Measurements from ENCODE around the gene SMDT1. TPM values are rescaled to one million over a fixed set of nuclear protein-coding genes. Genes with fewer than 3 reads are reported as not detected.

Gene SMDT1
- 3.2 and 8.3 TPM in 2 replicates for total RNA-seq

DNA sequence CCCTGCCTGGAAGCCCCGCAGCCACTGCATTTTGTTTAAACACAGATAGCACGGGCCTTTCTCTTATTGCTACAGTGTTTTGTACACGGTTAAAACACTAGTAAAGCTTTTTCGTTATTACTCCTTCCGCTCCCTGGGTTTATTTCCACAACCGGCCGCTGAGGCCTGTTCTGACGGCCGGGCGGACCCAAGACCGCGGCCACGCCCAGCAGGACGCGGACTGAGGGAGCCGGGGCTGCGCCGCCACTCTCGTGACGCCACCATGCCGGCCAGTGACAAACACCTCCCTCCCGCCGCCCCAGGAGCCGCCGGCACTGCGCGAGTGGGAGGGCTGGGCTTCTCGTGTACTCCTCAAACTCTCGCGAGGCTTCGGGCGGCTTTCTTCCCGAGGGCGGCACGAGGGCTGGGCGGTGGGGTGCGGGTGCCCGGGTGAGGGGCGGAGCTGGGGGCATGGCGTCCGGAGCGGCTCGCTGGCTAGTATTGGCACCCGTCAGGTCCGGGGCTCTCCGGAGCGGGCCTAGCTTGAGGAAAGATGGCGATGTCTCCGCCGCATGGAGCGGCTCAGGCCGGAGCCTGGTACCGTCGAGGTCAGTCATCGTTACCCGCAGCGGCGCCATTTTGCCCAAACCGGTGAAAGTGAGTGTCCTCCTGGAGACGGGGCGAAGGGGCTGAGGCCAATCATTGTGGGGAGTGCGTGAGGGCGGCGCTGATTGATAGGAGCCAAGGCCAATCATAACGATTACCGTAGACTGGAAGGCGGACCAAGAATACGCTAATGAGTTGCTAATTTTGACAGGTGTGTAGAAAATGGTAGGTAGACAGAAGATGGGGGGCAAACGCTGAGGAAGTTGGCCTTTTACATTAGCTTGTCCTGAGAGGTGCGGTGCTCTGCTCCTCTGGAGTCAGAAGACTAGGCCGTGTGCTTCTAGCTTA lies at the start of gene SMDT1:
Gene SMDT1 (plus strand): TSS at position 382 of the 933 bp plus-strand sequence. CDS start 69 bp downstream, at position 451.

GRCh38 chr22:42070517-42071422 lies 8.7 kb upstream of the SMDT1 start, which contains the start of gene NAGA:
Gene NAGA, minus strand, starts transcription at chr22:42070812. Its CDS starts 515 bp downstream, at chr22:42070297.

GRCh38 chr22:42074132-42074811 lies 5.2 kb upstream of the SMDT1 start, which contains the start of gene PHETA2:
Gene PHETA2, plus strand, starts transcription at chr22:42074248. Its CDS starts 3,046 bp downstream, at chr22:42077294.

GRCh38 chr22:42090596-42091454 lies 11.3 kb downstream of the SMDT1 start, which contains the start of gene NDUFA6:
Gene NDUFA6, minus strand, starts transcription at chr22:42090772. Its CDS starts 28 bp downstream, at chr22:42090744.

GRCh38 chr22:42130639-42131431 lies 51.3 kb downstream of the SMDT1 start, which contains the start of gene CYP2D6:
Gene CYP2D6, minus strand, starts transcription at chr22:42130810. Its CDS starts 19 bp downstream, at chr22:42130791.

Other genes with a start within 250 kb of the SMDT1 start
- gene SREBF2, start 246.6 kb upstream of the SMDT1 start, total RNA-seq: 51.5 and 97.7 TPM in 2 replicates
- not detected in 2 replicates for gene SHISA8, start 164.6 kb upstream of the SMDT1 start, total RNA-seq
- 0.08 and 0.26 TPM in 2 replicates for gene TNFRSF13C, start 152.9 kb upstream of the SMDT1 start, total RNA-seq
- gene CENPM, start 132.5 kb upstream of the SMDT1 start, total RNA-seq: 3.5 and 31.5 TPM in 2 replicates
- gene SEPTIN3, start 110.3 kb upstream of the SMDT1 start, total RNA-seq: under 0.01 and 0.40 TPM in 2 replicates
- 0.72 TPM in 1 of 2 replicates, not detected in the other for gene WBP2NL, start 80.9 kb upstream of the SMDT1 start, total RNA-seq
- gene NAGA, start 8.9 kb upstream of the SMDT1 start, total RNA-seq: 32.9 and 51.1 TPM in 2 replicates
- 18.2 and 22.9 TPM in 2 replicates for gene PHETA2, start 5.5 kb upstream of the SMDT1 start, total RNA-seq
- 56.0 and 61.9 TPM in 2 replicates for gene NDUFA6, start 11.1 kb downstream of the SMDT1 start, total RNA-seq
- gene CYP2D6, start 51.1 kb downstream of the SMDT1 start, total RNA-seq: 0.08 and 0.26 TPM in 2 replicates
- gene TCF20, start 191.0 kb downstream of the SMDT1 start, total RNA-seq: 21.6 and 23.7 TPM in 2 replicates

Data from epithelial cell of alveolus of lung (primary cell).